ENCODE measurements around the gene IGSF9.

DNA sequence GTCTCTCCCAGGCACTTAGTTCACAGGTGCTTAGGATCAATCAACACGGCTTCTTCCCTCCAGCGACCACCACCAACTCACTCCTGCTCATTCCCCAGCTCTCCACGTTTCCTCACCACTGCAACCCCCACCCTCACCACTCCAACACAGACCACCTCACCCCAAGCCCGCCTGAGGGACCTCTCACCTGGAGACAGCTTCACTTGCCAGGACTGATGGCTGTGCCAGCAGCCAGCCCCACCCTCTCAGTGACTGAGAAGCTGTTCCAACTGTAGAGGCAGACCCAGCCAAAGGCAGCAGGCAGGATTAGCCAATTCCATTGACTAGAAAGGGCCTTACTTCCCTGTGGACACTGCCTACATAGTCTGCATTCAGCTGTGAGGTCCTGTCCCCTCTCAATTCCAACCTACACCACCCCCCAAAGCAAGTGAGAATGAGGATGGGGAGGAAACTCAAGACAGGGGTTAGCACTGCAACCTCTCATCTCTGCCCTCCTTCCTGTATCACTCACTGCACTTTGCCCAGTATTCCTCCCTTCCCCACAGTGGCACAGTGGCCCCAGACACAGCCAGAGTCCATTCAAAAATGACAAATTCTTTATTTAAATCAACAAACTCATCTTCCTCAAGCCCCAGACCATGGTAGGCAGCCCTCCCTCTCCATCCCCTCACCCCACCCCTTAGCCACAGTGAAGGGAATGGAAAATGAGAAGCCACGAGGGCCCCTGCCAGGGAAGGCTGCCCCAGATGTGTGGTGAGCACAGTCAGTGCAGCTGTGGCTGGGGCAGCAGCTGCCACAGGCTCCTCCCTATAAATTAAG lies 27.7 kb downstream of the IGSF9 start:
- no peak for TF ChIP-seq CTCF (IDR thresholded peaks at IDR 0.05)
- no peak for TF ChIP-seq POLR2A (IDR thresholded peaks at IDR 0.05; ENCODE audit: low read depth)
- no peak for TF ChIP-seq EP300 (IDR thresholded peaks at IDR 0.05)
